PFSK-1 (cell line): ENCODE results near the gene HSPA12A.

Source experiments
- POLR2AphosphoS5 ChIP-seq: IDR thresholded peaks from 2 replicates; pipeline ENCODE4 v1.6.1; 2012; ENCODE audit warnings: low read depth, mild to moderate bottlenecking, control low read depth, low read length, moderate library complexity
- REST ChIP-seq, 2 experiments: IDR thresholded peaks; 2 replicates each; pipeline versions ENCODE4 v1.6.1 to v1.8.0; 2011 to 2012; ENCODE audit warnings: low read depth in 2 of 2, low read length in 2 of 2, control low read depth in 1 of 2, inconsistent platforms in 1 of 2, mild to moderate bottlenecking in 1 of 2, moderate library complexity in 1 of 2; ENCODE audit not compliant: insufficient read depth in 1 of 2

GRCh38 chr10:116772909-116773705 lies 30.7 kb upstream of the HSPA12A start:
- TF ChIP-seq POLR2AphosphoS5 (no peak), REST (IDR thresholded peaks at IDR 0.05; ENCODE audit: insufficient read depth in 1 of 2, low read depth in 2 of 2, low read length in 2 of 2) (no peak)
